HFF-Myc (cell line): ENCODE data around the gene CTXND1.

Experiments
- DNase-seq: peaks from one replicate; pipeline ENCODE4 v3.0.0-alpha.2; 2011; ENCODE audit warnings: low read depth; ENCODE audit errors: extremely low read depth
- H3K4me3 ChIP-seq: replicated peaks from 2 replicates; pipeline ENCODE4 v1.5.1; 2011; ENCODE audit warnings: low read depth, mild to moderate bottlenecking, control low read depth, low read length
- TF ChIP-seq, protein P1 (sequence below): IDR thresholded peaks from 2 replicates; pipeline ENCODE4 v1.5.1; 2012; ENCODE audit warnings: mild to moderate bottlenecking, low read depth, low read length, control low read depth; ENCODE audit errors: missing control alignments

The CTXND1 gene

DNA sequence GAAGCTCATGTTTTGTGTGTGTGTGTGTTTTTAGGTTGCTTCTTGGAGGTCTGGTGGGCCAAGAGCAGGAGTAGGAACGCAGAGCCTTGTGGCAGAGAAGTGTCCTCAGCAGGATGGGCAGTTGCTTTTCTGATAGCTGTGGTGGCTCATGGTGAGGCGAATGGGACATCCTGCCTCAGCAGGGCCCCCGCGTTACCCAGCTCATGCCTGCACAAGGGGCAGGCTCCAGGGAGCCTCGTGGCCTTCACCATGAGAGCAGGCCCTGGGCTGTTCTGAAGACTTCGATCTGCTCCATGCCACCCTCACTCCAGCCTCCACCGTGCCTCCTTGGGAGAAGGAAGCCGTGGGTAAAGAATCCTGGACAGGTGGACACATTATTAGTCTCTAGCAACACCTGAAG is 33.4 kb upstream of the CTXND1 start:
- DNase-seq, result no peak
- no peak overlapping the region for H3K4me3 ChIP-seq
- TF ChIP-seq, protein P1, sequence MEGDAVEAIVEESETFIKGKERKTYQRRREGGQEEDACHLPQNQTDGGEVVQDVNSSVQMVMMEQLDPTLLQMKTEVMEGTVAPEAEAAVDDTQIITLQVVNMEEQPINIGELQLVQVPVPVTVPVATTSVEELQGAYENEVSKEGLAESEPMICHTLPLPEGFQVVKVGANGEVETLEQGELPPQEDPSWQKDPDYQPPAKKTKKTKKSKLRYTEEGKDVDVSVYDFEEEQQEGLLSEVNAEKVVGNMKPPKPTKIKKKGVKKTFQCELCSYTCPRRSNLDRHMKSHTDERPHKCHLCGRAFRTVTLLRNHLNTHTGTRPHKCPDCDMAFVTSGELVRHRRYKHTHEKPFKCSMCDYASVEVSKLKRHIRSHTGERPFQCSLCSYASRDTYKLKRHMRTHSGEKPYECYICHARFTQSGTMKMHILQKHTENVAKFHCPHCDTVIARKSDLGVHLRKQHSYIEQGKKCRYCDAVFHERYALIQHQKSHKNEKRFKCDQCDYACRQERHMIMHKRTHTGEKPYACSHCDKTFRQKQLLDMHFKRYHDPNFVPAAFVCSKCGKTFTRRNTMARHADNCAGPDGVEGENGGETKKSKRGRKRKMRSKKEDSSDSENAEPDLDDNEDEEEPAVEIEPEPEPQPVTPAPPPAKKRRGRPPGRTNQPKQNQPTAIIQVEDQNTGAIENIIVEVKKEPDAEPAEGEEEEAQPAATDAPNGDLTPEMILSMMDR, result no peak

DNA sequence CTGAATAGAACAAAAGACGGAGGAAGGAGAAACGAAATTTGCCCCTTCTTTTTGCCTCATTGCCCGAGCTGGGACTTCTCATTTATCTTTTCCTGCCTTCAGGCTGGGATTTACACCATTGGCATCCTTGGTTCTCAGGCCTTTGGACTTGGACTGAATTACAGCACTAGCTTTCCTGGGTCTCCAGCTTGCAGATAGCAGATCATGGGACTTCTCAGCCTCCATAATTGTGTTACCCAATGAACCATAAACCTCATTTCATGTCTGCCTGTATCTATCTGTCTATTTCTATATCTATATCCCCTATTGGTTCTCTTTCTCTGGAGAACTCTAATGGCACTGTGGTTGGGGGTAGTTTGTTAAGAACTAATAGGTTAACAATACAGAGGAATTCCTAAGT is 31.5 kb upstream of the CTXND1 start:
- no peak for DNase-seq
- no peak overlapping the region for H3K4me3 ChIP-seq
- TF ChIP-seq, protein P1, result no peak

- TF ChIP-seq, protein P1, result no peak
- no peak for DNase-seq
These were observed 25.1 kb upstream of the CTXND1 start for GRCh38 chr15:80277147-80277546.

GRCh38 chr15:80275961-80276360 is 23.9 kb upstream of the CTXND1 start:
- TF ChIP-seq, protein P1, result no peak
- H3K4me3 ChIP-seq, result no peak overlapping the region
- DNase-seq, result peak; percentile 42

More at GRCh38 chr15:80277147-80277546, 25.1 kb upstream of the CTXND1 start:
- no peak overlapping the region for H3K4me3 ChIP-seq

GRCh38 chr15:80274996-80275395 is 23.0 kb upstream of the CTXND1 start:
- no peak overlapping the region for H3K4me3 ChIP-seq
- DNase-seq, result no peak
- TF ChIP-seq, protein P1, result no peak

DNA sequence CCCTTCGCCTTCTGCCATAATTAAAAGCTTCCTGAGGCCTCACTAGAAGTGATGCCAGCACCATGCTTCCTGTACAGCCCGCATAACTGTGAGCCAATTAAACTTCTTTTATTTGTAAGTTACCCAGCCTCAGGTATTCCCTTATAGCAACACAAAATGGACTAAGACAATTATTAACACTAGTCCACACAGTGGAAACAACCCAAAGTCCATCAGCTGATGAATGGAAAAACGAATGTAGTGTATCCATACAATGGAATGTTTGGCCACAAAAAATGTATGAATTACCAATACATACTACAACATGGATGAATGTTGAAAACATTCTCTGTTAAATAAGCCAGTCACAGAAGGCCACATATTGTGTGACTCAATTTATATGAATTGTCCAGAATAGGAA is 22.5 kb upstream of the CTXND1 start:
- TF ChIP-seq, protein P1, result no peak
- no peak overlapping the region for H3K4me3 ChIP-seq
- no peak for DNase-seq

DNA sequence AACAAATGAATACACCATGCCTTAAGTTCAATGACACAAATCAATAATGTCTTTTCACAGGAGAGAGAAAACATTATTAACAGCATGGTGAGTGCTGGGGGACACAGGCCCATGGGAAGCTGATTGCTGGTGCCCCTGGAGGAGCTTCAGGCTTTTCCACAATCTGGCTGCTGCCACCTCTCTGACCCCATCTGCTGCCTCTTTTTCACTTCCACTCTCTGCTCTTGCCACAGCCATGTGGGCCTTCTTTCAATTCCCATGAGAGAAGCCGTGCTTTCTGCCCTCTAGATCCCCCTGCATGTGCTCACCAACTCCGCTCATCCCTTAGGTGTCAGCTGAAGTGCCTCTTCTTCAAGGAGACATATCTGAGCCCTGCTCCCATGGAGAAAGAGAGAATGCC is 21.0 kb upstream of the CTXND1 start:
- H3K4me3 ChIP-seq, result no peak overlapping the region
- DNase-seq, result no peak
- TF ChIP-seq, protein P1, result no peak
